GM19035 (cell line): ENCODE measurements around the gene RPUSD3.
"Not testable (repeated sequence)": the region's sequence is repeated elsewhere in the genome, so short reads cannot be mapped to it uniquely, and the experiment has no call there.

ENCODE experiments used
- ATAC-seq: cut with Tn5 transposase; IDR thresholded peaks from one replicate; pipeline ENCODE4 v1.9.1; 2021; ENCODE audit not compliant: unreplicated experiment

Gene RPUSD3, protein sequence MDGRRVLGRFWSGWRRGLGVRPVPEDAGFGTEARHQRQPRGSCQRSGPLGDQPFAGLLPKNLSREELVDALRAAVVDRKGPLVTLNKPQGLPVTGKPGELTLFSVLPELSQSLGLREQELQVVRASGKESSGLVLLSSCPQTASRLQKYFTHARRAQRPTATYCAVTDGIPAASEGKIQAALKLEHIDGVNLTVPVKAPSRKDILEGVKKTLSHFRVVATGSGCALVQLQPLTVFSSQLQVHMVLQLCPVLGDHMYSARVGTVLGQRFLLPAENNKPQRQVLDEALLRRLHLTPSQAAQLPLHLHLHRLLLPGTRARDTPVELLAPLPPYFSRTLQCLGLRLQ

DNA sequence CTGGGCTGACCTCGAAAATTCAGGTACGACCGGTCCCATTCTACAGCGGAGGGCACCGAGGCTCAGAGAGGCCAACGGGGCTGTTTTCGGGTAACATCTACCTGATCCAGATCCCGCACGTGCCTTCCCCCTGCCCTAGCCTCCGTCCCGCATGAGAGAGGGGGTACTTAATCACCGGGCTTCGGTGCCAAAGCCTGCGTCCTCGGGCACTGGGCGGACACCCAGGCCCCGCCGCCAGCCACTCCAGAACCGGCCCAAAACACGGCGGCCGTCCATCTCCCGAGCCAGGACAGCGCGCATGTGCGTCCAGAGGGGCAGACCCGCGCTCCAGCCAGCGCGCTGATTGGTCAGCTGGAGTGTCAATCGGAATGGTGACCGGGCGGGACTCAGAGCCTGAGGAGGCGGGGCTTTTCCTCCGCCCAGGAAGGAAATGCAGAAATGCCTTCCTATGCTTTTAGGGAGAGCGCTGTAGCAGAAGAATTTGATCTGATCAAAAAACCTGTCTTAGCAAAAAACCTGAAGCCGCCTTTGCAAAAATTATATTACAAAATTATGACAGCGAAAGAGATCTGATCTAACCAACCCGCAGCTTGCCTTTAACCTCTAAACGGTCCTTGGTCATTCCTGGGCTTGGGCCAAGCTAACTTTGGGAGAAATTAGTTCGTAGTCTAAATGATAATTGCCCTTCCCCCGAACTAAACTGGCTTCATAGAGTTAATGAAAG, at the start of gene RPUSD3:
RPUSD3 (minus strand) TSS at position 294 of the 724 bp plus-strand sequence; CDS start at position 276, 18 bp downstream.
- peak; percentile 97 for ATAC-seq

DNA sequence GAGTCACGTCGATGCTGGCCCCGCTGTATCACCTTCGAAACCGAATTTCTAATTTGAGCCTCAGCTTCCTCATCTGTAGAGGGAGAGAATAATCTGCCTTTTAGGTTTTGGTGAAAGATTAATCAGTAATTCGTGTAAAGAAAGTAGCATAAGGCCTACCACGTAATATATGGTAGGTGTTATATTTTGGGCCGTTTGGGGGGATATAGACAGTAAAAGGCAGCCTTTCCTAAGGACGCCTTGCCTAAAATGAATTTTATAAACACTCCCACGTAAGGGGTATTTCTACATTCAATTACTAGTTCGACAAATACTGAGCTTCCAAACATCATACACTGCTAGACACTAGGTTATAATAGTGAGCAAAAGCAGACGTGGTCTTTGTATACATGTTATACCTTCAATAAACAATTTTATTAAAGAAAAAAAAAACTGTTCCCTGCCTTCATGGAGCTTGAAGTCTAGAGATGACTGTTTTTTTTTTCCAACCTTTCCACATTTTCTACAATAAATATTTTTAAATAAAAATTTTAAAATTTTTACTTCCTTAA, 47.3 kb upstream of the RPUSD3 start:
- no peak for ATAC-seq

DNA sequence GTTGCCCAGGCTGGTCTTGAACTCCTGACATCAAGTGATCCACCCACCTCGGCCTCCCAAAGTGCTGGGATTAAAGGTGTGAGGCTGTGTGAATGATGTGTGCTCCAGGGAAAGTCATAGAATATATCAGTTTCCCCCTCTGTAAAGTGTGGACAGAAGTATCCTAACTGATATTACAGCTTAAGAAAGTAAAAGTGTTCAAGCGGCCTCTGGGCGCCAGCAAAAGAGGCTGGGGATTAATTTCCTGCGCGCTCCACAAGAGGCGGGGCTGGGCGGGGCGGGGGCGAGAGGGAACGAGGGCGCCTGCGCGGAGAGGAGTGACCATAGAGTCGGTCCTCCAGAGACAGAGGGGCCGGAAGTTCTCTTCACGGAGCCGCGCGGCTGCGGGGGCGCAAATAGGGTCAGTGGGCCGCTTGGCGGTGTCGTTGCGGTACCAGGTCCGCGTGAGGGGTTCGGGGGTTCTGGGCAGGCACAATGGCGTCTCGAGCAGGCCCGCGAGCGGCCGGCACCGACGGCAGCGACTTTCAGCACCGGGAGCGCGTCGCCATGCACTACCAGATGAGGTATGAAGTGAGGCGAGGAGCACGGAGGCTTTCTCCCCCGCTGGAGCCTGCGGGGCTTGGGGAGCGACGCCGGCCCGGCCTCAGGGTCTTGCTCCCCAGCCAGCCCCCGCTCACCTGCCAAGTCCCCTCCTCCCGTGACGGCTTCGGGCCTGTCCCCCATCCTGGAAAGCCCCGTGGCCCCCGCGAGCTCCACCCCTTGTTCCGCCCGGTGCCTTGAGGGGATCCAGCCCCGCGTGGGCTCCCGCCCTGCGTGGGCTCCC, 46.7 kb upstream of the RPUSD3 start, which contains the start of gene JAGN1:
JAGN1 (plus strand) TSS at position 362 of the 823 bp plus-strand sequence; CDS start at position 475, 113 bp downstream.
- peak; percentile 92 for ATAC-seq

DNA sequence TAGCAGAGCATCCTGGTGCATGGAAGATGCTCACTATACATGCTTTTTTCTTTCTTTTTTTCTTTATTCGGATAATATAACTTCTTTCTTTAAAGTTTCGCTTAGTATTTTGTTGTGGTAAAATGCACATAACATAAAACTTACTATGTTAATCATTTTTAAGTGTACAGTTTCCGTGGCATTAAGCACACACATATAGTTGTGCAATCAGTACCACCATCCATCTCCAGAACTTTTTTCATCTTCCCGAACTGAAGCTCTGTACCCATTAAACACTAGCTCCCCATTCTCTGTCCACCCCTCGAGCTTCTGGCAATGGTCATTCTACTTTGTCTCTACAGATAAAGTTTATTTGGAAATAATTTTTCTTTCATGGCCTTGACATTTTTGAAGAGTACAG, 45.6 kb upstream of the RPUSD3 start:
- no peak for ATAC-seq

DNA sequence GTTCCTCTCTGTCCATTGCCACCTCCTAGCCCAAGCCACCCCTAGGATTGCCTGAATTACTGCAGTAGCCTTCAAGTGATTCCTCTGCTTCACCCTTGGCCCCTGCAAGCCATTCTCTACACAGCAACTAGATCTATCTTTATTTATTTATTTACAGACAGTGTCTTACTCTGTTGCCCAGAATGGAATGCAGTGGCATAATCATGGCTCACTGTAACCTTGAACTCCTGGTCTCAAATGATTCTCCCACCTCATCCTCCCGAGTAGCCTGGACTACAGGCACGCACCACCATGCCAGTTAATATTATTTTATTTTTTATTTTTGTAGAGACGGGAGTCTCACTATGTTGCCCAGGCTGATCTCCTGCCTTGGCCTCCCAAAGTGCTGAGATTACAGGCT, 44.7 kb upstream of the RPUSD3 start:
- ATAC-seq: no peak

DNA sequence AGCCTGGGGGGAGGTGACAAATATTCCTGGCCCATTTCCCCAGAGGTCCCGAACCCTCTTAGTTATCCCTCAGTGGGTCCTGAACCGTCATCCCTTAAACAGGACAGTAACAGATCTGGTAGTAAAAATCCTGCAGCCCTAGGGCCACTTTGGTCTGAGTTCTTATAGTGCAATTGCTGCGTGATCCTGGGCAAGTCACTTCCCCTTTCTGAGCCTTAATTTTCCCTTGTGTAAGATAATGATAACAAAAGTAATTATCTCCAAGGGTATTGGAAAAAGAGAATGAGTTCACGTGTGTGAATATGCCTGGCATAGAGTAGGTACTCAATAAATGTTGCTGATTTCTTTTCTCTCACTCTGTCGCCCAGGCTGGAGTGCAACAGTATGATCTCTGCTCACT, 43.7 kb upstream of the RPUSD3 start:
- no peak for ATAC-seq

DNA sequence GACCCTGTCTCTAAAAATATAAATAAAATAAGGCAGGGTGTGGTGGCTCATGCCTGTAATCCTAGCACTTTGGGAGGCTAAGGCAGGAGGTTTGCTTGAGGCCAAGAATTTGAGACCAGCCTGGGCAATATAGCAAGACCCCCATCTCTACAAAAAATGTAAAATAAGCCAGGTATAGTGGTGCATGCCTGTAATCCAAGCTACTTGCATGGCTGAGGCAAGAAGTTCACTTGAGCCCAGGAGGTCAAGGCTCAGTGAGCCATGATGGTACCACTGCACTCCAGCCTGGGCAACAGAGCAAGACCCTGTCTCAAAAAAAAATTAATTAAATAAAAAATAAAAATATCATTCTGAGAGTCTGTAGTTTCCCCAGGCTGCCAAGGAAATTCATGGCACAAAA, 42.5 kb upstream of the RPUSD3 start:
- no peak for ATAC-seq

DNA sequence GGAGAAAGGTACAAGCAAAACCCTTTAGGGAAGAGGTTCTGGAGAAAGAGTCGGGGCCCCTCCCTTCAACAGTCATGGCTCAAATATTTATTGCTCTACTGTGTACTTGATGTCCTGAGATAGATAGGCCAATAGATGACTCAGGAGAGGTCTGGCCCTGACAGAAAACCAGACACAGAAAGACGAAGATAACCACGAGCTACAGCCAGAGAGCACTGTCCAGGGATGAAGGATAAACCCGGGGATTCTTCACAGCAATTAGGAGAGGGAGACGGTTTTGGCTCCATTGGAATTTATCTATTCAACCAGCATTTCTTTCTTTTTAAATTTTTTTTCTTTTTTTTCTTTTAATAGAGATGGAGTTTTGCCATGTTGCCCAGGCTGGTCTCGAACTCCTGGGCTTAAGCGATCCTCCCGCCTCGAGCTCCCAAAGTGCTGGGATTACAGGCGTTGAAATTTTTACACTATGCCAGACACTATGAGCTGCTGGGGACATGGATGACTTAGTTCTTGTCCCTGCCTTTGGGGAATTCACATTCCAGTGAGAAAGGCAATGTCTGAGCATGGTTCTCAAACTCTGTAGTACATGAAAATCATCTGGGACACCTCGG, 40.9 kb upstream of the RPUSD3 start:
- no peak for ATAC-seq

DNA sequence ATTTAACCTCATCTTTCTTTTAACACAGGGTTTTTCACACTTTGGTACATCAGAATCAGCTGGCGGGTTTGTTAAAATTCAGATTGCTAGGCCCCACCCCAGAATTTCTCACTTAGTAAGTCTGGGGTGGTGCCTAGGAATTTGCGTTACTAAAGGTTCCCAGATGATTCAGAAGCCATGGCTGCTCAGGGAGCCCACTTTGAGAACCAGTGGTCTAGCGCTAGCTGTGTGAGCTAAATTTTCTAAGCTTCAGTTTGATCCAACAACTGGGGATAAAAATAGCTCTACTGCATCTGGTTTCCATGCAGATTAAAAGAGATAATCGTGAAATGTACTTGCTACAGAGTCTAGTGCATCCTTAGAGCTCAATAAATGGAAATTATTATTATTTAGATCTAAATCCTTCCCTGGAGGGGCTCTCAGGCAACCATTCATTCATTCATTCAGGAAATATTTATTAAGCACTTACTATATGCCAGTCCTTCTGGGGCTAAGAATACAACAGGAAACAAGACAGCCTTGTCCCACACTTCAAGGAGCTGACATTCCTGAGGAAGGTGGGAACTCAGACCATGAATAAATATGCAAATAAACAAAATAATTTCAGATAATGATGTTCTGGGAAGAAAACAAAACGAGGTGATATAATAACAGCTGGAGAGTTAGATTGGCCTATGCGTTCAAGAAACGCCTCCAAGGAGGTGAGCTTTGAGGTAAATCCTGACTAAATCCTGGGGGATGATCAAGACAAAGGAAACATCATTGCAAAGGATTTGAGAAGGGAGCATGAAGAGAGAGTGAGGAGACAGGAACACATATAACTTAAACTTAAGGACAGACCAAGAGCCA, 40.1 kb upstream of the RPUSD3 start:
- ATAC-seq: no peak

DNA sequence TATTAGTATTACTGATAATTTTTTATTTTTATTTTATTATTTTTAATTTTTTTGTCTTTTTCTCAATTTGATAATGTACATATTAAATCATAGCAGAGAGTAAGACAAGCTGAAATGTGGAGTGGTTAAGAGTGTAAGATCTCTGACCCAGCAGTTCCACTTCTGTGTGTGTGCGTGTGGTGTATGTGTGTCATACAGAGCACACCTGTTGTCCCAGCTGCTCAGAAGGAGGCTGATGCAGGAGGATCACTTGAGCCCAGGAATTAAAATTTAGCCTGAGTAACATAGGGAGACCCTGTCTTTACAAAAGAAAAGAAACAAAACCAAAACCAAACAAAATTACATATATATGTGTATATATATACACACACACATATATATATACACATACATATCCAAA, 37.6 kb upstream of the RPUSD3 start:
- ATAC-seq: no peak

DNA sequence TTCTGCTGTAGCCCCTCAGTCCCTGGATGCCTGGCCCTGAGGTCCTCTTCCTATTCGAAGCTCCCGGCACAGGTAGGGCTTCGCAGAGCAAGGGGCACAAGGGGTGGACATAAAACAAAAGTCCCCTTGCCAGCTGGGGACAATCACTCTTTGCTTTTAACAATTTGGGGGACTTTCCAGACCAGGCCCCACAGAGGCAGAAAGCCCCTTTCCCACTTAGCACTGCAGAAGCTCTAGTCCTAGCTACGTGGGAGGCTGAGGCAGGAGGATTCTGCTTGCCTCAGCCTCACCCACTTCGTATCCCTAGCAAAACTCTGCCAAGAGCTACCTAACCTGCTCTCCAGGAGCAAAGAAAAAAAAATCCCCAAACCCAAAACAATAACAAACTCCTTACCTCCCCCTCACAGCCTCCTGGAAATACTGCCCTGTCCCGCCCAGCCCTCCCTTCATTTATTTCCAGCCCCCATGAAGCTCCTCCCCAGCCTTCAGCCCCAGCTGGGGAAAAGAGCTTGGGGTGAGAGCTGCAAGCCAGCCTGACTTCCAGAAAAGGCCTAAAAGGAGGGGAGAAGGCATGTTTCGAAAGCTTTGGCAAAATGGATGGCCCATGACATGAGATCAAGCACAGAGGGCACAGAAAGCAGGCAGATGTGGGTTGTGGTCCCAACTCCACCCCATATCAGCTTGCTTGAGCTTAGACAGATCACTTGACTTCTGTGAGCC, 36.2 kb upstream of the RPUSD3 start, which contains the start of gene CIDEC:
CIDEC (minus strand) TSS at position 424 of the 720 bp plus-strand sequence. CDS start 1,767 bp downstream, outside the sequence.
- no peak for ATAC-seq

DNA sequence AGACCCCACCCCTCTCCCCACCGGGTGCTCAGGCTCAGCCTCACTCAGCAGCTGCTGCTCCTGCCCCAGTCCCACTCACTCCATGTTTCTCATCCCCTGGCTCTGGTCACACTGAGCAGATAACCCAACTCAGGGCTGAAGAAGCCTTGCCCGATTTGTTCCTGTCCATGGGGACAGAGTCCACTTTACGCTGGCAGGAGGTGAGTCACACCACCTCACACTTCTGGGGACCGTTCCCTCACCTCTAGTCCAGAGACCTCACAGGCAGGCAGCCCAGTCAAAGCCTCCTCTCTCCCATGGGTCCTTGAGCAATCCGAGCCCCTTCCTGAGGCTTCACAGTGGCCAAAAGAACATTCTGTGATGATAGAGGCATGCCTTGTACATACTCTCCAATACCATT, 34.9 kb upstream of the RPUSD3 start:
- ATAC-seq: no peak

DNA sequence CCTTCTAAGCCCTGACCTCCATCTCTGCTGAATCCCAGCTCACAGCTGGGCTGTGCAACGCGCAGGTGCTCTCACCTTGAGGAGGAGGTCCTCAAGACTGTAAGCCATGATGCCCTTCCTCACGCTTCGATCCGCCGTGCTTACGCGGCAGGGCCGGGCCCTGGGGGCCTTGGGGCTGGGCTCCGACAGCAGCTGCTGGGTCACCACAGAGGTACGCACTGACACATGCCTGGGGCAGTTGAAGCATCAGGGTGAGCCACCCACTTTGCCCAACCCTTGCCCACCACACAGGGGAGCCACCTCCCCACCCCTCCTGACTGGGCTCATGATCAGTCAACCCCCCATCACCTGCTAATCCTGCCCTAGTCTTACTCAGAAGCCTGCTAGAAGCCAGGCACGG, 33.2 kb upstream of the RPUSD3 start:
- ATAC-seq: no peak

DNA sequence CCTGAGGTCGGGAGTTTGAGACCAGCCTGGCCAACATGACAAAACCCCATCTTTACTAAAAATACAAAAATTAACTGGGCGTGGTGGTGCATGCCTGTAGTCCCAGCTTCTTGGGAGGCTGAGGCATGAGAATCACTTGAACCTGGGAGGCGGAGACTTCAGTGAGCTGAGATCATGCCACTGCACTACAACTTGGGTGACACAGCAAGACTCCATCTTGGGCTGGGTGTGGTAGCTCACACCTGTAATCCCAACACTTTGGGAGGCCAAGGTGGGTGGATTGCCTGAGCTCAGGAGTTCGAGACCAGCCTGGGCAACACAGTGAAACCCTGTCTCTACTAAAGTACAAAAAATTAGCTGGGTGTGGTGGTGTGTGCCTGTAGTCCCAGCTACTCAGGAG, 32.4 kb upstream of the RPUSD3 start:
- ATAC-seq: not testable (repeated sequence)

DNA sequence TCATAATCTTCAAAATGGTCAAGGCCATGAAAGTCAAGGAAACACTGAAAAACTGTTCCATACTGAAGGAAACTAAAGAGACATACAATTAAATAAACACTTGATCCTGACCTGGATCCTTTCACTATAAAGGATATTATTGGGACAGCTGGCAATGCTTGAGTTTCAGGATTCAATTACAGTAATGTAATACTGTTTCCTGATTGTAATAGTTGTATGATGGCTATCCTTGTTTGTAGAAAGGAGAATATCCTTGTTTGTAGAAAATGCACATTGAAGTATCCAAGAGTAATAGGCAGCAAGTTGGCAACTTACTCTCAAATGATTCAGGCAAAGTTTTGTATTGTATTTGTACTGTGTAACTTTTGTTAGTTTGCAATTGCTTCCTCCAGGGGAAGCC, 31.6 kb upstream of the RPUSD3 start:
- no peak for ATAC-seq

DNA sequence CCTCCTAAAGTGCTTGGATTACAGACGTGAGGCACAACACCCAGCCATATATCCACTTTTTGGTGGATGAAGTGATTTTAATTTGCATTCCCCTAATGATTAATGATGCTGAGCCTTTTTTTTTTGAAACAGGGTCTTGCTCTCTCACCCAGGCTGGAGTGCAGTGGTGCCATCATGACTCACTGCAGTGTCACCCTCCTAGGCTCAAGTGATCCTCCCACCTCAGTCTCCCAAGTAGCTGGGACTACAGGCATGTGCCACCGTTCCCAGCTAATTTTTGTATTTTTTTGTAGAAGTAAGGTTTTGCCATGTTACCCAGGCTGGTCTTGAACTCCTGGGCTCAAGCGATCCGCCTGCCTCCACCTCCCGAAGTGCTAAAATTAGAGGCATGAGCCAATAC, 28.3 kb upstream of the RPUSD3 start:
- not testable (repeated sequence) for ATAC-seq

DNA sequence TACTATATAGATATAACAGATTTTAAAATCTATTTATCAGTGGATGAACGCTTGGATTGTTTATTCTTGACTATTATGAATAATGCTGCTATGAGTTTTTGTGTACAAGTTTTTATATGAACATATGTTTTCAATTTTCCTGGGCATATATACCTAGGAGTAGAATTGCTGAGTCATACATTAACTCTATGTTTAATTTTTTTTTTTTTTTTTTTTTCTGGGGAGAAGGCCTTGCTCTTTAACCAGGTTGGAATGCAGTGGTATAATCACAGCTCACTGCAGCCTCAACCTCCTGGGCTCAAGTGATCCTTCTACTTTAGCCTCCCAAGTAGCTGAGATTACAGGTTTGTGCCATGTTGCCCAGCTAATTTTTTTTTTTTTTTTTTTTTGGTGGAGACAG, 27.2 kb upstream of the RPUSD3 start:
- no peak for ATAC-seq

DNA sequence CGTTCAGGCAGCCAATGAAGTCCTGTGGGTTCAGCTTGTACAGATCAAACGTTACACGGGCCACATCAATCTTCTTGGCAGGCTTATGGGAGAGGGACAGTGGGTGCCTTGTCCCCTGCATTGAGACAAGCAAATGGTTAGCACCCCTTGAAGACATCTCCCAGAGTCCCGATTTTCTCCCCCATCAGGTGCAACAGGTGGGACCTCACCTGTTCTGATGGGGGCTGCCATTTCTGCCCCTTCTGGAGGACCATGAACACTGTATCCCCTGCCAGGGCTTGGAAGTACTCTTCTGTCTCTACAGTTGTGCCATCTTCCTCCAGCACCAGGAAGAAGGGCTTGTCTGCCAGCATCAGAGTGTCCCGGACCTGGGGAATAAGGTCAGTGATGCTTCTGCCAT, 26.1 kb upstream of the RPUSD3 start:
- ATAC-seq: no peak

DNA sequence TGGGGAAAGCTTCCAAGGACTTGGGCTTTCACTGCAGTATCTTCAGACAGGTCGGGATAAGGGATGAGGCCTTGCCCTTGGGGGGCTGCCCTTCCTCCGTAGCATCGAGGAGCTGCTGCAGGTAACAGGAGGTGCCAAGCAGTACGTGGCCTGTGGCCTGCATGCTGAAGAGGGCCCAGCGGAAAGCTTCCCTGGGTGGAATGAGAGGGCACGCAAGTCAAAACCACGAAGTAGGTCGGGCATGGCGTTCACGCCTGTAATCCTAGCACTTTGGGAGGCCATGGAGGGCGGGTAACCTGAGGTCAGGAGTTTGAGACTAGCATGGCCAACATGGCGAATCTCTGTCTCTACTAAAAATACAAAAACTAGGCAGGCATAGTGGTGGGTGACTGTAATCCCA, 23.3 kb upstream of the RPUSD3 start:
- no peak for ATAC-seq
